Naive thymus-derived CD4-positive, alpha-beta T cell (primary cell): ENCODE results near the gene ACVRL1. TPM values are rescaled to one million over a fixed set of nuclear protein-coding genes. Genes with fewer than 3 reads are reported as not detected.

Experiments
- ATAC-seq: fragments of 150-1000 bp; cut with Tn5 transposase; 2 replicates; pipeline ENCODE4 v1.10.0; 2021; ENCODE audit warnings: mild to moderate bottlenecking, moderate library complexity
- CTCF ChIA-PET: fragments of 350-600 bp; sonication (Branson Sonifier 250); formaldehyde crosslinking; loops from one replicate; lab custom pipeline; 2021; ENCODE audit warnings: antibody characterized with exemption; lab: Charles Lee
- POLR2A ChIA-PET: fragments of 350-600 bp; sonication (Branson Sonifier 250); formaldehyde crosslinking; loops from one replicate; lab custom pipeline; 2021; ENCODE audit warnings: antibody characterized with exemption, inconsistent platforms; lab: Charles Lee
- DNase-seq, 9 donors: peaks; one replicate each; pipeline versions ENCODE4 v3.0.0 to v3.0.0-alpha.2; 2020 to 2022; ENCODE audit warnings: mixed read lengths in 1 of 9
- H3K27ac ChIP-seq: one replicate; pipeline ENCODE4 v1.7.0; 2013; ENCODE audit warnings: mild to moderate bottlenecking, low read depth, low read length, moderate library complexity
- H3K27me3 ChIP-seq, 2 donors: one replicate each; pipeline ENCODE4 v1.7.0; 2013; ENCODE audit warnings: low read length in 2 of 2, mild to moderate bottlenecking in 2 of 2, moderate library complexity in 2 of 2; ENCODE audit not compliant: control insufficient read depth in 2 of 2, insufficient read depth in 2 of 2
- H3K36me3 ChIP-seq, 3 experiments: 1 replicate in 2 of 3; 2 replicates in 1 of 3; pipeline ENCODE4 v1.7.0; 2013; ENCODE audit warnings: low read length in 3 of 3, mild to moderate bottlenecking in 3 of 3, moderate library complexity in 1 of 3; ENCODE audit not compliant: insufficient read depth in 3 of 3, control insufficient read depth in 2 of 3
- H3K4me1 ChIP-seq, 2 donors: one replicate each; pipeline ENCODE4 v1.7.0; 2013; ENCODE audit warnings: low read length in 2 of 2, mild to moderate bottlenecking in 2 of 2, moderate library complexity in 1 of 2; ENCODE audit not compliant: control insufficient read depth in 2 of 2, insufficient read depth in 2 of 2
- H3K4me3 ChIP-seq: 2 replicates; pipeline ENCODE4 v1.7.0; 2013; ENCODE audit warnings: mild to moderate bottlenecking, low read length
- H3K9me3 ChIP-seq, 3 experiments: 1 replicate in 2 of 3; 2 replicates in 1 of 3; pipeline ENCODE4 v1.7.0; 2013; ENCODE audit warnings: low read length in 3 of 3; ENCODE audit not compliant: control insufficient read depth in 2 of 3
- H3K27ac Mint-ChIP-seq, 9 donors: one replicate each; pipeline ENCODE4 v1.8.0; 2020 to 2022; ENCODE audit warnings: mixed read lengths in 9 of 9, mild to moderate bottlenecking in 8 of 9, moderate library complexity in 5 of 9, inconsistent platforms in 2 of 9
- H3K27me3 Mint-ChIP-seq, 5 donors: one replicate each; pipeline ENCODE4 v1.8.0; 2021 to 2022; ENCODE audit warnings: mixed read lengths in 5 of 5, mild to moderate bottlenecking in 1 of 5
- H3K36me3 Mint-ChIP-seq, 5 donors: one replicate each; pipeline ENCODE4 v1.8.0; 2020 to 2022; ENCODE audit warnings: mixed read lengths in 5 of 5, mild to moderate bottlenecking in 3 of 5, inconsistent platforms in 1 of 5
- H3K4me1 Mint-ChIP-seq, 7 donors: one replicate each; pipeline ENCODE4 v1.8.0; 2020 to 2022; ENCODE audit warnings: mixed read lengths in 7 of 7, mild to moderate bottlenecking in 3 of 7, inconsistent platforms in 1 of 7
- H3K4me3 Mint-ChIP-seq, 10 donors: one replicate each; pipeline ENCODE4 v1.8.0; 2020 to 2022; ENCODE audit warnings: mild to moderate bottlenecking in 10 of 10, mixed read lengths in 10 of 10, moderate library complexity in 6 of 10, inconsistent platforms in 2 of 10
- H3K9me3 Mint-ChIP-seq, 11 donors: one replicate each; pipeline ENCODE4 v1.8.0; 2020 to 2022; ENCODE audit warnings: mixed read lengths in 11 of 11, mild to moderate bottlenecking in 4 of 11, inconsistent platforms in 1 of 11, moderate library complexity in 1 of 11
- intact Hi-C, 2 donors: fragments of 100-400 bp; cut with micrococcal nuclease; formaldehyde crosslinking; loops; one replicate each; pipeline ENCODE4 v1.15.1; 2023
- polyA plus RNA-seq, 2 donors: library from polyadenylated mRNA; unstranded; fragments of 300-500 nt; fragmentation: Illumina TruSeq; gene quantifications; one replicate each; pipeline ENCODE4 v1.2.3, GENCODE V29; 2021
- total RNA-seq, 6 experiments: library from RNA in 5 of 6; stranded (reverse) in 5 of 6; gene quantifications; 1 replicate in 5 of 6; 2 replicates in 1 of 6; pipeline ENCODE4 v1.2.3 and lab custom pipeline; 2021 to 2026

Gene ACVRL1
- total and polyA plus RNA-seq, 7 experiments from 2014 or later: 0.64 to 0.70 TPM; not detected in 5

DNA sequence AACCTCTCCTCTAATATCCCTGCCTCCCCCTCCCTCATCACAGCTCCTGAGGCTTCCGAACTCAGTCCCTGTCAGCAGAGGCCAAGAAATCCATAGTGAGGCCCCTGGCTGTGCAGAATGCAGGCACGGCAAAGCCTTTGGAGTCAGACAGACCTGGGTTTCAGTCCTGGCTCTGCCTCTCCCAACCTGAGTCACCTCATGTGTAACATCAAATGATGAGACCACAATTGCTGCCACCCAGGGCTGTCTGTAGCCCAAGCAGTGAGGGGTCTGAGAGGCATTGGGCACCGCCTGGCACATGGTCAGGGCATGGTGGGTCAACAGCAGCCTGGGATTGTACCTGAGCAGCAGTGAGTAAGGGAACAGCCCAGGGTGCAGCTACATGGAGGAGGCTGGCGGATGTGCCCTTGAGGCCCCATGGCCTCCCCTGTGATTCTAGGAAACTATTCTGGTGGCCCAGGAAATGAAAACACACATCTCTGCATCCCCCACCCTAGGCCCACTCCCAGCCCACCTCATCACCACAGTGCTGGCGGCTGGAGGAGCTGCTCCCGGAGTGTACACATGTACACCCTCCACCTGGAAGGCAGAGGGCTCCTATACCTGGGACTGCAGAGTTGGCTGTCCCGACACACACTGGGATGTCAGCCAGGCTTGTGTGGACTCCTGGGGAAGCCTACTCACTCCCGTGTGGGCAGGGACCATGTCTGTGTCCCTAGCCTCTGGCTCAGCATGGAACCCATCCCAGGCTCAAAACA is 11.7 kb upstream of the ACVRL1 start:
- ATAC-seq: no peak
- ChIA-PET POLR2A (no interaction called here), CTCF (no interaction called here)
- peaks cover 0 to 3% of the 10 kb centered on the region in 2 donors for H3K27me3 ChIP-seq
- Mint-ChIP-seq H3K36me3 (no peaks in the 10 kb centered on the region), H3K27ac (no peak overlapping the region), H3K4me1 (no peaks in the 10 kb centered on the region), H3K4me3 (no peak overlapping the region), H3K27me3 (peaks cover 0 to 10% (median 4%) of the 10 kb centered on the region in 5 donors), H3K9me3 (no peaks in the 10 kb centered on the region)
- DNase-seq: no peak
- H3K4me1 ChIP-seq: no peaks in the 10 kb centered on the region
- H3K4me3 ChIP-seq: no peak overlapping the region
- intact Hi-C loops: no loop called here
- H3K36me3 ChIP-seq: no peaks in the 10 kb centered on the region
- no peaks in the 10 kb centered on the region for H3K9me3 ChIP-seq
- H3K27ac ChIP-seq: no peak overlapping the region

DNA sequence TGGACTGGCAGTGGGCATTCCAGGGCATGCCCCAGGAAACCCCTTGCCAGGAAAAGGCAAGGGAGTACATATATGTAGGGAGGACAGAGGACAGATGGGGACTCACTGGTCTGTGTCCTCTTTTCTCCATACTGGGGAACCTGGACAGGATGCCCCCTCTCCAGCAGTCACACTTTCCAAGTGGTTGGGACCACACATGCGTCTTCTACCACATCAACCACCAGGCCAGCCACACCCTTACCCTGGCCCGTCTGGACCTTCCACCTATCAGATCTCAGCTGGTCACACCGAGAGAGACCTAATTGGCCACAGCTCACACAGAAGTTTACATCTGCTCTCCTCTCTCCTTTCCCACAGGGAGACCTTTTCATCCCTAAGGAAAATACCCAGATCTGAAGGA is 11.1 kb upstream of the ACVRL1 start:
- Histone ChIP-seq H3K27me3 (peaks cover 0 to 3% of the 10 kb centered on the region in 2 donors), H3K4me3 (no peak overlapping the region), H3K4me1 (no peaks in the 10 kb centered on the region), H3K27ac (no peak overlapping the region), H3K36me3 (no peaks in the 10 kb centered on the region), H3K9me3 (no peaks in the 10 kb centered on the region)
- no peak overlapping the region for H3K4me3 Mint-ChIP-seq
- intact Hi-C loops: no loop called here
- no peaks in the 10 kb centered on the region for H3K4me1 Mint-ChIP-seq
- DNase-seq: no peak
- peak; percentile 20 for ATAC-seq
- H3K36me3 Mint-ChIP-seq: no peaks in the 10 kb centered on the region
- CTCF ChIA-PET: no interaction called here
- POLR2A ChIA-PET: no interaction called here
- H3K9me3 Mint-ChIP-seq: no peaks in the 10 kb centered on the region
- H3K27me3 Mint-ChIP-seq: peaks cover 0 to 10% (median 4%) of the 10 kb centered on the region in 5 donors
- no peak overlapping the region for H3K27ac Mint-ChIP-seq

DNA sequence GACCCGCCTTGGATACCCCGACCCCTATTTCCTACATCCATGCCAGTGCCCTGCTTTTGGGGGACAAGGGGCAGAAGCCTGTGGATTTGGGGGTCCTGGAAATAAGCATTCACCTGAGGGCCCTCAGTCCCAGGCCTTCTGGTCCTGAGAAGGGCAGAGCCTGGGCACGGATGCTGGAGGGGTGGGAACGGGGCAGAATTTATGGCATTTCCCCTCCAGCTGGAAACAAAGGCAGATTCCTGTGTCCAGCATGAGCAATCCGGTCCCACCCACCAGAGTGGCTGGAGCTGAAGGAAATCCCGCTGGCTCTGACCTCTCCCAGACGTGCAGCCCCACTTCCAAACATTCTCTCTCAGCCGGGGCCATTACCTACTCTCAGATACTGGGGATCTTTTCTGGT is 10.1 kb upstream of the ACVRL1 start:
- no peaks in the 10 kb centered on the region for H3K36me3 ChIP-seq
- intact Hi-C loops: no loop called here
- Mint-ChIP-seq H3K27me3 (peaks cover 0 to 14% (median 4%) of the 10 kb centered on the region in 5 donors), H3K36me3 (no peaks in the 10 kb centered on the region), H3K4me3 (no peak overlapping the region), H3K4me1 (peaks cover 0 to 2% (median 0%) of the 10 kb centered on the region in 7 donors), H3K27ac (no peak overlapping the region), H3K9me3 (no peaks in the 10 kb centered on the region)
- no peak overlapping the region for H3K4me3 ChIP-seq
- ChIA-PET CTCF (interaction anchor here (0.9 kb wide), 1 partner anchor 21 kb away, joined by 3 read pairs; no protein-coding TSS in a partner anchor), POLR2A (no interaction called here)
- no peaks in the 10 kb centered on the region for H3K9me3 ChIP-seq
- no peak for ATAC-seq
- H3K27ac ChIP-seq: no peak overlapping the region
- no peaks in the 10 kb centered on the region for H3K4me1 ChIP-seq
- H3K27me3 ChIP-seq: no peaks in the 10 kb centered on the region
- no peak for DNase-seq

- Histone ChIP-seq H3K27me3 (no peaks in the 10 kb centered on the region), H3K9me3 (no peaks in the 10 kb centered on the region), H3K4me3 (no peak overlapping the region), H3K27ac (no peak overlapping the region), H3K36me3 (no peaks in the 10 kb centered on the region), H3K4me1 (no peaks in the 10 kb centered on the region)
- H3K9me3 Mint-ChIP-seq: no peaks in the 10 kb centered on the region
- no peak overlapping the region for H3K27ac Mint-ChIP-seq
- ChIA-PET CTCF (no interaction called here), POLR2A (no interaction called here)
- no peak for DNase-seq
- ATAC-seq: no peak
- no peak overlapping the region for H3K4me3 Mint-ChIP-seq
- no peaks in the 10 kb centered on the region for H3K36me3 Mint-ChIP-seq
- peaks cover 0 to 2% (median 0%) of the 10 kb centered on the region in 7 donors for H3K4me1 Mint-ChIP-seq
- H3K27me3 Mint-ChIP-seq: peaks cover 0 to 10% (median 4%) of the 10 kb centered on the region in 5 donors
- intact Hi-C loops: no loop called here
Measured at GRCh38 chr12:51898506-51898905, 8.8 kb upstream of the ACVRL1 start.

- Mint-ChIP-seq H3K36me3 (no peaks in the 10 kb centered on the region), H3K4me3 (no peak overlapping the region), H3K9me3 (no peaks in the 10 kb centered on the region), H3K4me1 (peaks cover 0 to 2% (median 0%) of the 10 kb centered on the region in 7 donors), H3K27me3 (peaks cover 0 to 12% (median 4%) of the 10 kb centered on the region in 5 donors), H3K27ac (no peak overlapping the region)
- DNase-seq (no peak), ATAC-seq (no peak)
- Histone ChIP-seq H3K4me1 (no peaks in the 10 kb centered on the region), H3K4me3 (no peak overlapping the region), H3K27ac (no peak overlapping the region), H3K36me3 (no peaks in the 10 kb centered on the region), H3K27me3 (no peaks in the 10 kb centered on the region), H3K9me3 (no peaks in the 10 kb centered on the region)
- ChIA-PET CTCF (no interaction called here), POLR2A (no interaction called here)
- intact Hi-C loops: no loop called here
Measured at GRCh38 chr12:51898937-51899336, 8.4 kb upstream of the ACVRL1 start.

DNA sequence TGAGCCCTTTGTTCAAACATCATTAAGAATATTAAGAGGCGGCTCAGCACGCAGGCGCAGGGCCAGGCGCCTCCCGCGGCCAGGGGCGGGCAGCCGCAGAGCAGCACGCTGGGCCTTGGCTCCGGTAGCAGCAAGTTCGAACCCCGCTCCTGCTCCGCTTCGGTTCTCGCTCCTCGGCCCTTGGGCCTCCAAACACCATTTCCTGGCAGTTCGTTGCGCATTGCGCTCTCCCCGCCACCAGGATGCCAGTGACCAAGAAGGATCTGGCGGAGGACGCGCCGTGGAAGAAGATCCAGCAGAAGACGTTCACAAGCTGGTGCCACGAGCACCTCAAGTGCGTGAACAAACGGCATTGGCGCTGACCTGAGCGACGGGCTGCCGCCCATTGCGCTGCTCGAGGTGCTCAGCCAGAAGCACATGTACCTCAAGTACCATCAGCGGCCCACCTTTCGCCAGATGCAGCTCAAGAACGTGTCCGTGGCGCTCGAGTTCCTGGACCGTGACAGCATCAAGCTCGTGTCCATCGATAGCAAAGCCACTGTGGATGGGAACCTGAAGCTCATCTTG is 6.9 kb upstream of the ACVRL1 start:
- Mint-ChIP-seq H3K9me3 (no peaks in the 10 kb centered on the region), H3K4me1 (peaks cover 0 to 2% (median 0%) of the 10 kb centered on the region in 7 donors), H3K36me3 (no peaks in the 10 kb centered on the region), H3K4me3 (no peak overlapping the region), H3K27ac (no peak overlapping the region), H3K27me3 (peaks cover 0 to 19% (median 7%) of the 10 kb centered on the region in 5 donors)
- no peak for DNase-seq
- intact Hi-C loops: no loop called here
- no peak for ATAC-seq
- Histone ChIP-seq H3K27me3 (no peaks in the 10 kb centered on the region), H3K4me1 (no peaks in the 10 kb centered on the region), H3K9me3 (no peaks in the 10 kb centered on the region), H3K36me3 (no peaks in the 10 kb centered on the region), H3K27ac (no peak overlapping the region), H3K4me3 (no peak overlapping the region)
- POLR2A ChIA-PET: no interaction called here
- CTCF ChIA-PET: no interaction called here
